ENCODE measurements around the gene PMS1. TPM values are rescaled to one million over a fixed set of nuclear protein-coding genes. Genes with fewer than 3 reads are reported as not detected.

The PMS1 gene
- total and polyA plus RNA-seq, 3 donors from 2014 or later = 39.5 to 81.8 (median 69.3) TPM

DNA sequence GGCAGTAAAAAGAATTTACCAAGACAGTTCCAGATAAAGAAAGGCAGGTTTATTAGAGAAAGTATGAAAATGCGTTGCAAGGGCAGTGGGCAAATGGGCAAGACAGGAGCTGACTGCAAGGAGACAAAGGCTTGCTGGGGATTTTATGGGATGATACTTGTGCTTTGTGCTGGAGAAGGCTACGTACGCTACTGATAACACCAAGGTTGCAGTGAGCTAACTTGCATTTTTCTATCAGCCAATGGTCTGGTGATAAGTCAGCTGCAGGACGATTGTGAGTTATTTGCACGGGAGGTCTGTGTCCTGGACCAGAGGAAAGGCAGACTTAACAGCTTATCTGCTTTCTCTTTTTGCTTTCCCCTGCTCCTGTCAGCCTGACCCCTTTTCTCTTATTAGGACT is 116.5 kb downstream of the PMS1 start:
- WGBS, 2 donors = 29 to 45% methylated on average over 5 of the region's 5 CpGs
- TF ChIP-seq POLR2A (IDR thresholded peaks at IDR 0.05) = no peak
- TF ChIP-seq, protein P1, sequence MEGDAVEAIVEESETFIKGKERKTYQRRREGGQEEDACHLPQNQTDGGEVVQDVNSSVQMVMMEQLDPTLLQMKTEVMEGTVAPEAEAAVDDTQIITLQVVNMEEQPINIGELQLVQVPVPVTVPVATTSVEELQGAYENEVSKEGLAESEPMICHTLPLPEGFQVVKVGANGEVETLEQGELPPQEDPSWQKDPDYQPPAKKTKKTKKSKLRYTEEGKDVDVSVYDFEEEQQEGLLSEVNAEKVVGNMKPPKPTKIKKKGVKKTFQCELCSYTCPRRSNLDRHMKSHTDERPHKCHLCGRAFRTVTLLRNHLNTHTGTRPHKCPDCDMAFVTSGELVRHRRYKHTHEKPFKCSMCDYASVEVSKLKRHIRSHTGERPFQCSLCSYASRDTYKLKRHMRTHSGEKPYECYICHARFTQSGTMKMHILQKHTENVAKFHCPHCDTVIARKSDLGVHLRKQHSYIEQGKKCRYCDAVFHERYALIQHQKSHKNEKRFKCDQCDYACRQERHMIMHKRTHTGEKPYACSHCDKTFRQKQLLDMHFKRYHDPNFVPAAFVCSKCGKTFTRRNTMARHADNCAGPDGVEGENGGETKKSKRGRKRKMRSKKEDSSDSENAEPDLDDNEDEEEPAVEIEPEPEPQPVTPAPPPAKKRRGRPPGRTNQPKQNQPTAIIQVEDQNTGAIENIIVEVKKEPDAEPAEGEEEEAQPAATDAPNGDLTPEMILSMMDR (IDR thresholded peaks at IDR 0.05) = no peak
- H3K27me3 ChIP-seq = no peaks in the 10 kb centered on the region
- DNase-seq = peak; percentile 50
- no peaks in the 10 kb centered on the region for H3K36me3 ChIP-seq (ENCODE audit: low read depth, missing control alignments)
- H3K27ac ChIP-seq = peak overlapping the region in 1 of 2 donors; percentile 7
- no peaks in the 10 kb centered on the region for H3K9me3 ChIP-seq
- H3K4me1 ChIP-seq = no peaks in the 10 kb centered on the region
- H3K4me3 ChIP-seq = no peak overlapping the region
- intact Hi-C loops (cut with DNase I; ENCODE audit: low total_unique reads) = no loop called here

- H3K4me1 ChIP-seq = no peaks in the 10 kb centered on the region
- DNase-seq = no peak
- H3K27me3 ChIP-seq = no peaks in the 10 kb centered on the region
- no peaks in the 10 kb centered on the region for H3K9me3 ChIP-seq
- no peak overlapping the region for H3K4me3 ChIP-seq
- H3K27ac ChIP-seq = peak overlapping the region in 1 of 2 donors; percentile 7
- intact Hi-C loops (cut with DNase I; ENCODE audit: low total_unique reads) = no loop called here
- no peaks in the 10 kb centered on the region for H3K36me3 ChIP-seq (ENCODE audit: low read depth, missing control alignments)
- TF ChIP-seq, protein P1 (IDR thresholded peaks at IDR 0.05) = no peak
- TF ChIP-seq POLR2A (IDR thresholded peaks at IDR 0.05) = no peak
Observed at GRCh38 chr2:189901664-189902063, 117.4 kb downstream of the PMS1 start.

GRCh38 chr2:189913821-189914220 is 129.6 kb downstream of the PMS1 start:
- TF ChIP-seq, protein P1 (IDR thresholded peaks at IDR 0.05) = no peak
- TF ChIP-seq POLR2A (IDR thresholded peaks at IDR 0.05) = no peak
- intact Hi-C loops (cut with DNase I; ENCODE audit: low total_unique reads) = no loop called here
- no peaks in the 10 kb centered on the region for H3K36me3 ChIP-seq (ENCODE audit: low read depth, missing control alignments)
- H3K27me3 ChIP-seq = no peaks in the 10 kb centered on the region
- H3K4me3 ChIP-seq = no peak overlapping the region
- no peaks in the 10 kb centered on the region for H3K4me1 ChIP-seq
- no peak for DNase-seq
- WGBS, 2 donors = 47 to 56% methylated on average over 3 of the region's 3 CpGs
- no peak overlapping the region for H3K27ac ChIP-seq
- no peaks in the 10 kb centered on the region for H3K9me3 ChIP-seq

DNA sequence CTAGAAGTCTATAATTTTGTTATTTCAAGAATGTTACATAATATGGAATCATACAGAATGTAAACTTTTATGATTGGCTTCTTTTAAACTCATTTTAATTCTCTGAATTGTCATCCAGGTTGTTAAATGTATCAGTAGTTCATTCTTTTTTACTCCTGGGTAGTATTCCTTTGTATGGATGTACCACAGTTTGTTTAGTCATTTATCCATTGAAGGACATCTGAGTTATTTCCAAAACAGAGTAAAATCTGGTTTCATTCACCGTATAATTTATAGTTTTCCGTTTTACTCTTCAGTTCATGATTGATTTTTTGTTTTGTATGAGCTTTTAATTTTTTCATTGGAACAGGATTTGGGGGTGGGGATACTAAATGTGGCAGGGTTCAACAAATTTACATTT is 132.4 kb downstream of the PMS1 start:
- H3K36me3 ChIP-seq (ENCODE audit: low read depth, missing control alignments) = no peaks in the 10 kb centered on the region
- intact Hi-C loops (cut with DNase I; ENCODE audit: low total_unique reads) = no loop called here
- DNase-seq = no peak
- H3K9me3 ChIP-seq = no peaks in the 10 kb centered on the region
- H3K27me3 ChIP-seq = no peaks in the 10 kb centered on the region
- TF ChIP-seq, protein P1 (IDR thresholded peaks at IDR 0.05) = no peak
- no peak for TF ChIP-seq POLR2A (IDR thresholded peaks at IDR 0.05)
- no peak overlapping the region for H3K27ac ChIP-seq
- WGBS, 2 donors = 86 to 91% methylated on average over 2 of the region's 2 CpGs
- H3K4me1 ChIP-seq = no peaks in the 10 kb centered on the region
- no peak overlapping the region for H3K4me3 ChIP-seq

Other genes with a start within 250 kb of the PMS1 start
- gene SLC40A1, start 203.7 kb upstream of the PMS1 start, total RNA-seq = 10 to 100 TPM; 52.3 to 58.7 TPM
- 64.0 TPM for gene SLC40A1, start 203.7 kb upstream of the PMS1 start, polyA plus RNA-seq (ENCODE audit: insufficient read depth, low read depth, low replicate concordance)
- gene ASNSD1, start 123.0 kb upstream of the PMS1 start, total RNA-seq = 10 to 100 TPM; 36.2 to 42.5 TPM
- gene ASNSD1, start 123.0 kb upstream of the PMS1 start, polyA plus RNA-seq (ENCODE audit: insufficient read depth, low read depth, low replicate concordance) = 25.9 TPM
- gene ANKAR, start 109.8 kb upstream of the PMS1 start, total RNA-seq = 10 to 100 TPM; 20.3 to 32.8 TPM
- gene ANKAR, start 109.8 kb upstream of the PMS1 start, polyA plus RNA-seq (ENCODE audit: insufficient read depth, low read depth, low replicate concordance) = 22.1 TPM
- gene OSGEPL1, start 21.7 kb upstream of the PMS1 start, total RNA-seq = 10 to 100 TPM; 15.7 TPM
- 11.0 TPM for gene OSGEPL1, start 21.7 kb upstream of the PMS1 start, polyA plus RNA-seq (ENCODE audit: insufficient read depth, low read depth, low replicate concordance)
- gene ORMDL1, start 111 bp upstream of the PMS1 start, total RNA-seq = 100 to 1,000 TPM; 122 to 158 TPM
- gene ORMDL1, start 111 bp upstream of the PMS1 start, polyA plus RNA-seq (ENCODE audit: insufficient read depth, low read depth, low replicate concordance) = 91.0 TPM

Data from testis (tissue), 3 donors.